Fibroblast of the aortic adventitia (primary cell): ENCODE measurements around the gene MAN1C1. TPM values are rescaled to one million over a fixed set of nuclear protein-coding genes. Genes with fewer than 3 reads are reported as not detected.

ENCODE experiments used
- DNase-seq: peaks from one replicate; pipeline ENCODE4 v3.0.0-alpha.2; 2010; ENCODE audit warnings: low read depth
- H3K4me3 ChIP-seq: 2 replicates; pipeline ENCODE4 v1.5.1; 2011; ENCODE audit warnings: low read depth, mild to moderate bottlenecking, control low read depth, low read length, moderate library complexity
- total RNA-seq: library from RNA; depleted of rRNA; stranded (reverse); fragments of >200 nt; gene quantifications from 2 replicates; pipeline ENCODE4 v1.2.3, GENCODE V29; 2012; ENCODE audit warnings: low replicate concordance
- TF ChIP-seq, protein P1 (sequence below): IDR thresholded peaks from 2 replicates; pipeline ENCODE4 v1.5.1; 2011; ENCODE audit warnings: mild to moderate bottlenecking, low read length, control low read depth, inconsistent platforms; ENCODE audit not compliant: insufficient read depth

The MAN1C1 gene
- total RNA-seq, 1 donor, result 6.6 TPM

DNA sequence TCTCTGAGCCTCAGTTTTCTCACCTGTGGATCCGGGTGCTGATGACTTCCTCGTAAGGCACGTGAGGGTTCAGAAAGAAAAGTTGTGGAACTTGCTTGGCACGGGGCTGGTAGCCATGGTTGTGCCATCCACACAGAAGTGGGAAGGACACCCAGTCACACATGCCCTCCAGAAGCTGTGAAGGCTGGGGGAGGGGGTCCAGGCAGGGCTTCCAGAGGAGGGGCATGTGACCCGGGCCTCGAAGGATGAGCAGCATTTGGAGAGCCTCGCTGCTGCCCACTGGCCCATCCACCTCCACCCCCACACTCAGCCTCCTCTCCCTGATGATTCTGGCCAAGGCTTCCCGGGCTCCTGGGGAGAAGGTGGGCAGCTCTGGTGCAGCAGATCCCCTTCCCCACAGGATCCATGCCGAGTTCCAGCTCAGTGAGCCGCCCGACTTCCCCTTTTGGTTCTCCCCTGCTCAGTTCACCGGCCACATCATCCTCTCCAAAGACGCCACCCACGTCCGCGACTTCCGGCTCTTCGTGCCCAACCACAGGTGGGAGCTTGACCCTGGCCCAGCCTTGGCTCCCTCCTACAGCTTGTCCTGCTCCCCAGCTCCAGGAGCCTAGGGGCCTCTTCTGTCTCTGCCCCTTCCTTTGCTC, 192.8 kb downstream of the MAN1C1 start:
- H3K4me3 ChIP-seq, result no peak overlapping the region
- no peak for DNase-seq
- TF ChIP-seq, protein P1, sequence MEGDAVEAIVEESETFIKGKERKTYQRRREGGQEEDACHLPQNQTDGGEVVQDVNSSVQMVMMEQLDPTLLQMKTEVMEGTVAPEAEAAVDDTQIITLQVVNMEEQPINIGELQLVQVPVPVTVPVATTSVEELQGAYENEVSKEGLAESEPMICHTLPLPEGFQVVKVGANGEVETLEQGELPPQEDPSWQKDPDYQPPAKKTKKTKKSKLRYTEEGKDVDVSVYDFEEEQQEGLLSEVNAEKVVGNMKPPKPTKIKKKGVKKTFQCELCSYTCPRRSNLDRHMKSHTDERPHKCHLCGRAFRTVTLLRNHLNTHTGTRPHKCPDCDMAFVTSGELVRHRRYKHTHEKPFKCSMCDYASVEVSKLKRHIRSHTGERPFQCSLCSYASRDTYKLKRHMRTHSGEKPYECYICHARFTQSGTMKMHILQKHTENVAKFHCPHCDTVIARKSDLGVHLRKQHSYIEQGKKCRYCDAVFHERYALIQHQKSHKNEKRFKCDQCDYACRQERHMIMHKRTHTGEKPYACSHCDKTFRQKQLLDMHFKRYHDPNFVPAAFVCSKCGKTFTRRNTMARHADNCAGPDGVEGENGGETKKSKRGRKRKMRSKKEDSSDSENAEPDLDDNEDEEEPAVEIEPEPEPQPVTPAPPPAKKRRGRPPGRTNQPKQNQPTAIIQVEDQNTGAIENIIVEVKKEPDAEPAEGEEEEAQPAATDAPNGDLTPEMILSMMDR, result no peak

DNA sequence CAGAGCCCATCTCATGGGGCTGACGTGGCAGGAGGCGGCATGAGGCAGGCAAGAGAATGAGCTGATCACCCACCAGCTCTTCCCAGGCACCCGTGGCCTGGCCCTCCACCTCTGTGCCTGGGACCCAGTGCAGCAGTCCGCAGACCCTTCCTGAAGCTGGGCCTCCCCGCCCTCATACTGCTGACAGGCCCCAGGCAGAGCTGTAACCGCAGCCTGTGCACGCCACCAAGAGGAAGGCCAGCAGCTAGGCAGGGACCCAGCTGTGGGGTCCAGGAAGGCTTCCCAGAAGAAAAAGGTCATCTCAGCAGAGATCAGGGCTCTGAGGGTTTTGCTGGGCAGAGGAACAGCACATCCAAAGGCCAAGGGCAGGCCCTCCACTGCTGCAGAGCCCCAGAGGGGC, 193.3 kb downstream of the MAN1C1 start:
- no peak overlapping the region for H3K4me3 ChIP-seq
- DNase-seq, result no peak
- TF ChIP-seq, protein P1, result no peak

DNA sequence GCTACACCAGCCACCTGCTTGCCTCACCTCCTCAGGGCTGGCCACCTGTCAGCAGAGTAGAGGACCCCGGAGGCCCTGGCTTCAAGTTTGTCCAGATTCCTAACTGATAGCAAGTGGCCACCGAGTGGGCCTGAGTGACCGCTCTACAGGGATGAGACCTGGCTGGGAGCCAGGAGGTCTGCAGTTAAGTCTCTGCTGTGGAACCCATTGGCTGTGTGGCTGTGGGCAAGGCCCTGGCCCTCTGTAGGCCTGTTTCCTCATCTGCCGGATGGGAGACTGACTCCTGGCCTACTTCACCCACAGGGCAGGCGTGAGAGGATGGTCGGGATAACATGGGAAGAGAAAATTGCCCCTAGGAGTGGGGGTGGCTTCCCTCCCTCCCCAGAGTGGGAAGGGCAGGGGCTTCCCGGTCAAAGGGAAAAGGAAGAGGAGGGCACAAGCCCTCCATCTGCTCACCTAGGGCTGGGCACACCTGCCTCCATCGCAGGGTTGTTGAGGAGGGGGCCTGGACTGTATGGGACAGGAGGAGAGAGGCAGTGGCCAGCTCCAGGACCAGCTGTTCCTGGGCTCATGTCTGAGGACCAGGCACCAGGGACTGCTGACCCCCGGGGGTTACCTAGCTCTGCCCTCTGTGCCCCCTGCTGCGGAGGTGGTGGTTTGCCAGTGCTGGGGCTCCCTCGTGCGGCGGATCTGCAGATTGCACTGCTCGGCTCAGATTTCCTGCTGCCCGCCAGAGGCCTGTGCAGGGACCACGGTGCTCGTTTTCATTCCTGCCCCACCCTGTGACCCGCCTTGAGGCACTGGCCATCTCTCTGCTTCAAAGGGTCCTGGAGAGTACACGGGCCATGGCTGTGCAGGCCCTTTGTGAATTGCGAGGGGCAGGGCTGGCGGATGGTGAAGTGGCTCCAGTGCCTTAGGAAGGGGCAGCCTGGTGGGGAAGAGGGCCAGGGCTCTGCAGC, 194.0 kb downstream of the MAN1C1 start:
- TF ChIP-seq, protein P1, result peak; percentile 92
- no peak overlapping the region for H3K4me3 ChIP-seq
- peak; percentile 51 for DNase-seq

DNA sequence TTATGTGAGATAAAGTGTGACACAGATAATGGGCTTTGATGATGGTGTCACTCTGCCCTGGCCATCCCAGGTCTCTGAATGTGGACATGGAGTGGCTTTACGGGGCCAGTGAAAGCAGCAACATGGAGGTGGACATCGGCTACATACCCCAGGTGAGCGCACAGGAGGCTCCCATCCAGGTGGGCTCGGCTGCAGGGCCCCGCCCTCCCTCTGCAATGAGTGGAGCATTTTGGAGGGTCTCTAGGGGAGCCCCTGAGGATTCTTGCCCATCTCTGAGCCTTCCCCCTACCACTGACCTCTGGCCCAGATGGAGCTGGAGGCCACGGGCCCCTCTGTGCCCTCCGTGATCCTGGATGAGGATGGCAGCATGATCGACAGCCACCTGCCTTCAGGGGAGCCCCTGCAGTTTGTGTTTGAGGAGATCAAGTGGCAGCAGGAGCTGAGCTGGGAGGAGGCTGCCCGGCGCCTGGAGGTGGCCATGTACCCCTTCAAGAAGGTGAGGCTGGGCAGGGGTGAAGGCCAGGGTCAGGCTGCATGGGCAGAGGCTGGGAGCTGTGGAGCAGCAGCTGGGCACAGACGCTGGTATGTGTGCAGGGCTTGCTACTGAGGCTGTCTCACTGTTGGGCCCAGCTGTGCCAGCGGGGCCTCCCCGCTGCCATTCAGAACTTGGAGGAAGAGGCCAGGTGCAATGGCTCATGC, 194.9 kb downstream of the MAN1C1 start:
- DNase-seq, result no peak
- no peak overlapping the region for H3K4me3 ChIP-seq
- TF ChIP-seq, protein P1, result no peak

DNA sequence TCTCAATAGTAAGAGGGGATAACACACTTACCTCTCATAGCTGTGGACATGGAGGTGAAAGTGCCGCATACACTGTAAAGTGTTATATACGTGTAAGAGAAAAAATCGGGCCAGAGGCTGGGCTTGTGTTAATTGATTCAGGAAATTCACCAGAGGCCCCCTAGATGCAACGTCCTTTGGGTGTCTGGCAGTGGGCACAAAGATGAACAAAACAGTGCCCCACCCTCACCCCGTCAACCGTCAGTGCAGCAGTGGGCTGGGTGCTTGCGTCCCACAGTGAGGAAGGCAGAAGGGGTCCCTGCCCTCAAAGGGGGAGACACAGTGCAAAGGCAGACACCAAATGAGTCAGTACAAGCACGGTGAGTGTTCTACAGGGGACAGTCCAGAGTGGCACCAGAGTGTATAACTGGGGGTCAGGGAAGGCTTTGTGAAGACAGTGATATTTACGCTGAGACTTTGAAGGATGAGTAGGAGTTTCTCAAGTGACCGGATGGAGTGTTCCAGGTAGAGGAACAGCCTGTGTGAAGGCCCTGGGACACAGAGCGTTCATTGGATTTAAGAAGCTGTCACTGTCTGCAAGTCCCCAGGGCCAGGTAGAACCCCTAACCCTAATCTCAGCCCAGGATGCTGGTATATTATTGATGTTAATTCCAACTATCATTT, 196.6 kb downstream of the MAN1C1 start:
- no peak overlapping the region for H3K4me3 ChIP-seq
- TF ChIP-seq, protein P1, result no peak
- no peak for DNase-seq

DNA sequence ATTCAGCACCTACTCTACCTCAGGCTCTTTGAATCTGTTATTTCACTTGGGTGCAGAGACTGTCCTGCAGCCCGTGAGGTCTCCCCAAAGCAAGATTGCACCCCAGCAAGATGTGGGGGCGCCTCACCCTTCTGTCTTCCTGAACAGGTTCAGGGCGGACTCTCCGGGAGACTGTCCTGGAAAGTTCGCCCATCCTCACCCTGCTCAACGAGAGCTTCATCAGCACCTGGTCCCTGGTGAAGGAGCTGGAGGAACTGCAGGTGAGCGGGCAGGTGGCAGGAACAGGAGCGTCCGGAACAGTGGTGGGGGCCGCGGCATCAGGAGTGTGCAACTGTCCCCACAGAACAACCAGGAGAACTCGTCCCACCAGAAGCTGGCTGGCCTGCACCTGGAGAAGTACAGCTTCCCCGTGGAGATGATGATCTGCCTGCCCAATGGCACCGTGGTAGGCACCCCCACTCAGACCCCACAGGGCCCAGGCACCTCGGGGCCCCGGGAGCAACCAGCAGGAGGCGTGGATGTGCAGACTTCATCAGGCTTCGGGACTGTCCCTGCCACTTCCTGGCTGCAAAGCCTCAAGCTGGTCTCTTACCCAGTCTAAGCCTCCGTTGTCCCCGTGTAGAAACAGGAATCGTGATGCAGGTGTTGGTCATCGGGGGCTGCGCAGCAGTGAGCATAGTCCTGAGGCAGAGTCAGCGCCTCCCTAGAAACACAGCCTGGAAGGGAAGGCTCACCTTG, 197.3 kb downstream of the MAN1C1 start:
- TF ChIP-seq, protein P1, result no peak
- DNase-seq, result no peak
- no peak overlapping the region for H3K4me3 ChIP-seq
